DND-41 (cell line): ENCODE measurements around the gene SYCP2.

Source experiments
- ATAC-seq: fragments of 200-7000 bp; cut with Tn5 transposase; 3 replicates; pipeline ENCODE4 v1.9.1; 2021; ENCODE audit warnings: low read depth; ENCODE audit not compliant: insufficient read depth
- DNase-seq: peaks from one replicate; pipeline ENCODE4 v3.0.0-alpha.2; 2020
- H2AFZ ChIP-seq: 2 replicates; pipeline ENCODE4 v1.6.0; 2012; ENCODE audit warnings: low read depth, low read length
- H3K27ac ChIP-seq: 2 replicates; pipeline ENCODE4 v1.5.1; 2012; ENCODE audit warnings: low read length, inconsistent platforms
- H3K27me3 ChIP-seq: fragments of 200-600 bp; sonication (generic); 2 replicates; pipeline ENCODE4 v1.6.0; 2012; ENCODE audit warnings: low read length, mild to moderate bottlenecking, inconsistent platforms; ENCODE audit not compliant: insufficient read depth, poor library complexity
- H3K36me3 ChIP-seq: 2 replicates; pipeline ENCODE4 v1.5.1; 2012; ENCODE audit warnings: low read length, inconsistent platforms; ENCODE audit not compliant: insufficient read depth
- H3K4me1 ChIP-seq: 2 replicates; pipeline ENCODE4 v1.5.1; 2012; ENCODE audit warnings: mild to moderate bottlenecking, low read length; ENCODE audit not compliant: insufficient read depth
- H3K4me2 ChIP-seq: 2 replicates; pipeline ENCODE4 v1.6.0; 2012; ENCODE audit warnings: mild to moderate bottlenecking, moderate library complexity, low read length, inconsistent platforms; ENCODE audit not compliant: insufficient read depth
- H3K4me3 ChIP-seq, 2 experiments: fragments of 200-600 bp in 1 of 2; shearing (Covaris generic) in 1 of 2; 2 replicates each; pipeline ENCODE4 v1.5.1; 2012 to 2016; ENCODE audit warnings: inconsistent platforms in 2 of 2, low read length in 2 of 2, mild to moderate bottlenecking in 2 of 2, low read depth in 1 of 2, moderate library complexity in 1 of 2
- H3K79me2 ChIP-seq: 2 replicates; pipeline ENCODE4 v1.6.0; 2012; ENCODE audit warnings: low read length, inconsistent platforms; ENCODE audit not compliant: insufficient read depth
- H3K9ac ChIP-seq: 2 replicates; pipeline ENCODE4 v1.6.0; 2012; ENCODE audit warnings: low read depth, mild to moderate bottlenecking, inconsistent platforms, low read length, moderate library complexity
- H3K9me3 ChIP-seq: 2 replicates; pipeline ENCODE4 v1.5.1; 2012; ENCODE audit warnings: low read length, moderate library complexity, mild to moderate bottlenecking, inconsistent platforms; ENCODE audit not compliant: insufficient read depth, severe bottlenecking
- H4K20me1 ChIP-seq: 2 replicates; pipeline ENCODE4 v1.6.0; 2012; ENCODE audit warnings: low read length; ENCODE audit not compliant: insufficient read depth
- EZH2 ChIP-seq: IDR thresholded peaks from 3 replicates; pipeline ENCODE4 v1.6.1; 2012; ENCODE audit warnings: borderline replicate concordance, low read depth, mild to moderate bottlenecking, moderate library complexity, low read length, inconsistent platforms; ENCODE audit not compliant: severe bottlenecking
- TF ChIP-seq, protein P1 (sequence below): IDR thresholded peaks from 2 replicates; pipeline ENCODE4 v1.5.1; 2012; ENCODE audit warnings: borderline replicate concordance, low read length, moderate library complexity, mild to moderate bottlenecking; ENCODE audit not compliant: poor library complexity, severe bottlenecking; ENCODE audit errors: extremely low read depth

SYCP2 gene

GRCh38 chr20:59817406-59817805 is 116.0 kb downstream of the SYCP2 start:
- Histone ChIP-seq H3K36me3 (no peaks in the 10 kb centered on the region), H3K4me3 (no peak overlapping the region), H3K4me2 (no peak overlapping the region), H3K27me3 (peaks cover 27% of the 10 kb centered on the region), H2AFZ (no peak overlapping the region), H3K9ac (no peak overlapping the region), H4K20me1 (peaks cover 5% of the 10 kb centered on the region; the same call in 1 of the 2 replicates), H3K79me2 (no peaks in the 10 kb centered on the region), H3K9me3 (no peaks in the 10 kb centered on the region), H3K27ac (no peak overlapping the region), H3K4me1 (no peaks in the 10 kb centered on the region)
- TF ChIP-seq EZH2: no peak
- TF ChIP-seq, protein P1, sequence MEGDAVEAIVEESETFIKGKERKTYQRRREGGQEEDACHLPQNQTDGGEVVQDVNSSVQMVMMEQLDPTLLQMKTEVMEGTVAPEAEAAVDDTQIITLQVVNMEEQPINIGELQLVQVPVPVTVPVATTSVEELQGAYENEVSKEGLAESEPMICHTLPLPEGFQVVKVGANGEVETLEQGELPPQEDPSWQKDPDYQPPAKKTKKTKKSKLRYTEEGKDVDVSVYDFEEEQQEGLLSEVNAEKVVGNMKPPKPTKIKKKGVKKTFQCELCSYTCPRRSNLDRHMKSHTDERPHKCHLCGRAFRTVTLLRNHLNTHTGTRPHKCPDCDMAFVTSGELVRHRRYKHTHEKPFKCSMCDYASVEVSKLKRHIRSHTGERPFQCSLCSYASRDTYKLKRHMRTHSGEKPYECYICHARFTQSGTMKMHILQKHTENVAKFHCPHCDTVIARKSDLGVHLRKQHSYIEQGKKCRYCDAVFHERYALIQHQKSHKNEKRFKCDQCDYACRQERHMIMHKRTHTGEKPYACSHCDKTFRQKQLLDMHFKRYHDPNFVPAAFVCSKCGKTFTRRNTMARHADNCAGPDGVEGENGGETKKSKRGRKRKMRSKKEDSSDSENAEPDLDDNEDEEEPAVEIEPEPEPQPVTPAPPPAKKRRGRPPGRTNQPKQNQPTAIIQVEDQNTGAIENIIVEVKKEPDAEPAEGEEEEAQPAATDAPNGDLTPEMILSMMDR: no peak
- DNase-seq (no peak), ATAC-seq (no peak)

DNA sequence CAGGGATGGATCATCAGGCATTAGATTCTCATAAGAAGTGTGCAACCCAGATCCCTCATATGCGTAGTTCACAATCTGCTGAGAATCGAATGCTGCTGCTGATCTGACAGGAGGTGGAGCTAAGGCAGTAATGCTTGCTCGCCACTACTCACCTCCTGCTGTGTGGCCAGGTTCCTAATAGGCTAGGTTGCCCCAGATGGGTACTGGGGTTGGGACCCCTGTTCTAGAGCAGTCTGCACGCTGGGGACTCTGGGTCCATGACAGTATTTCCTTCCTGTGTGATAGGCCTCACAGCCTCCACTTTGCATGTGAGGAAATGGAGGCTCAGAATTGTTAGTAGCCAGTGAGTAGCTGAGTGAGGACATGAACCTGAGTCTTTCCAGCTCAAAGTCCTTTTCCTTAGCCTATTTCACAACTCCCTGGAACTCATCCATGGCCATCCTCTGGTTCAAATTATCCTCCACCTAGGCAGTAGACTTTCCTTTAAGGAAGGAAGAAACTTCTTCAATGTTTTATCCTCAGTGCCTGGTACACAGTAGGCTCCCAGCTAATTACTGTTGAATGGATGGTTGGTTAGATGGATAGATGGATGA is 117.2 kb downstream of the SYCP2 start:
- peaks cover 5% of the 10 kb centered on the region; the same call in 1 of the 2 replicates for H4K20me1 ChIP-seq
- ATAC-seq (no peak), DNase-seq (no peak)
- H3K79me2 ChIP-seq: no peaks in the 10 kb centered on the region
- no peak overlapping the region for H3K27ac ChIP-seq
- TF ChIP-seq, protein P1: no peak
- TF ChIP-seq EZH2: no peak
- H3K36me3 ChIP-seq: no peaks in the 10 kb centered on the region
- H3K4me1 ChIP-seq: no peaks in the 10 kb centered on the region
- peaks cover 29% of the 10 kb centered on the region for H3K27me3 ChIP-seq
- no peak overlapping the region for H2AFZ ChIP-seq
- H3K9ac ChIP-seq: no peak overlapping the region
- no peak overlapping the region for H3K4me2 ChIP-seq
- H3K9me3 ChIP-seq: no peaks in the 10 kb centered on the region
- no peak overlapping the region for H3K4me3 ChIP-seq

- Histone ChIP-seq H3K4me2 (no peak overlapping the region), H3K79me2 (no peaks in the 10 kb centered on the region), H3K9ac (no peak overlapping the region), H3K36me3 (no peaks in the 10 kb centered on the region), H4K20me1 (peaks cover 5% of the 10 kb centered on the region; the same call in 1 of the 2 replicates), H3K27me3 (peaks cover 29% of the 10 kb centered on the region), H3K4me1 (no peaks in the 10 kb centered on the region), H3K27ac (no peak overlapping the region), H2AFZ (no peak overlapping the region), H3K9me3 (no peaks in the 10 kb centered on the region), H3K4me3 (no peak overlapping the region)
- DNase-seq (no peak), ATAC-seq (no peak)
- TF ChIP-seq, protein P1: no peak
- no peak for TF ChIP-seq EZH2
Measured at GRCh38 chr20:59814840-59815340, 118.5 kb downstream of the SYCP2 start.
